ENCODE data around the gene C20orf204. TPM values are rescaled to one million over a fixed set of nuclear protein-coding genes. Genes with fewer than 3 reads are reported as not detected.

The C20orf204 gene
- polyA plus RNA-seq (6.0 and 6.4 TPM in 2 replicates), polyA minus RNA-seq (2.9 and 3.9 TPM in 2 replicates)

GRCh38 chr20:64035933-64036345 lies at the start of gene C20orf204:
Gene C20orf204, plus strand, starts transcription at chr20:64036182. Its CDS starts 142 bp downstream, at chr20:64036324.
- Histone ChIP-seq H3K36me3 (ENCODE audit: insufficient read depth, low read length) (no peaks in the 10 kb centered on the region), H4K20me1 (ENCODE audit: insufficient read depth) (no peaks in the 10 kb centered on the region), H3K27ac (ENCODE audit: low read length) (no peak within 1 kb of the TSS), H3K27me3 (ENCODE audit: insufficient read depth, low read depth, low read length) (peaks cover 42% of the 10 kb centered on the region), H2AFZ (ENCODE audit: low read depth, low read length) (no peak within 1 kb of the TSS), H3K9me2 (ENCODE audit: insufficient read depth, low read length) (no peaks in the 10 kb centered on the region), H3K9me3 (ENCODE audit: low read length) (no peaks in the 10 kb centered on the region), H3K9ac (ENCODE audit: low read length) (no peak within 1 kb of the TSS), H3K79me2 (replicated peaks; ENCODE audit: insufficient read depth, low read length) (no peaks in the 10 kb centered on the region), H3K4me2 (ENCODE audit: low read length) (no peak within 1 kb of the TSS), H3K4me3 (ENCODE audit: low read length) (no peak within 1 kb of the TSS), H3F3A (ENCODE audit: insufficient read depth, low read length, poor library complexity, severe bottlenecking) (no peaks in the 10 kb centered on the region)
- TF ChIP-seq REST (IDR thresholded peaks at IDR 0.05; ENCODE audit: borderline replicate concordance) (no peak), EP300 (conservative IDR thresholded peaks at IDR 0.05; ENCODE audit: poor library complexity, severe bottlenecking) (no peak), CTCF (IDR thresholded peaks at IDR 0.05; ENCODE audit: poor library complexity, severe bottlenecking) (no peak), MXI1 (conservative IDR thresholded peaks at IDR 0.05; ENCODE audit: poor library complexity, severe bottlenecking) (no peak), RAD21 (conservative IDR thresholded peaks at IDR 0.05) (no peak), SMC3 (conservative IDR thresholded peaks at IDR 0.05; ENCODE audit: poor library complexity) (no peak), POLR2AphosphoS5 (IDR thresholded peaks at IDR 0.05) (no peak), EZH2 (IDR thresholded peaks at IDR 0.05; ENCODE audit: borderline replicate concordance, insufficient read depth, low read length, poor library complexity, severe bottlenecking) (no peak), TAF1 (IDR thresholded peaks at IDR 0.05; ENCODE audit: low read depth) (no peak)

GRCh38 chr20:64000906-64001305 lies 35.1 kb upstream of the C20orf204 start:
- Histone ChIP-seq H3K9me2 (ENCODE audit: insufficient read depth, low read length) (no peaks in the 10 kb centered on the region), H3K36me3 (ENCODE audit: insufficient read depth, low read length) (no peaks in the 10 kb centered on the region), H3K9ac (ENCODE audit: low read length) (no peak overlapping the region), H3K27me3 (ENCODE audit: insufficient read depth, low read depth, low read length) (no peaks in the 10 kb centered on the region), H4K20me1 (ENCODE audit: insufficient read depth) (no peaks in the 10 kb centered on the region), H3F3A (ENCODE audit: insufficient read depth, low read length, poor library complexity, severe bottlenecking) (no peaks in the 10 kb centered on the region), H3K4me2 (ENCODE audit: low read length) (no peak overlapping the region), H2AFZ (ENCODE audit: low read depth, low read length) (no peak overlapping the region), H3K27ac (ENCODE audit: low read length) (no peak overlapping the region), H3K79me2 (replicated peaks; ENCODE audit: insufficient read depth, low read length) (no peaks in the 10 kb centered on the region), H3K9me3 (ENCODE audit: low read length) (no peaks in the 10 kb centered on the region), H3K4me3 (ENCODE audit: low read length) (no peak overlapping the region)
- TF ChIP-seq EZH2 (IDR thresholded peaks at IDR 0.05; ENCODE audit: borderline replicate concordance, insufficient read depth, low read length, poor library complexity, severe bottlenecking) (no peak), EP300 (conservative IDR thresholded peaks at IDR 0.05; ENCODE audit: poor library complexity, severe bottlenecking) (no peak), TAF1 (IDR thresholded peaks at IDR 0.05; ENCODE audit: low read depth) (no peak), CTCF (IDR thresholded peaks at IDR 0.05; ENCODE audit: poor library complexity, severe bottlenecking) (no peak), RAD21 (conservative IDR thresholded peaks at IDR 0.05) (no peak), SMC3 (conservative IDR thresholded peaks at IDR 0.05; ENCODE audit: poor library complexity) (no peak), POLR2AphosphoS5 (IDR thresholded peaks at IDR 0.05) (no peak), REST (IDR thresholded peaks at IDR 0.05; ENCODE audit: borderline replicate concordance) (no peak), MXI1 (conservative IDR thresholded peaks at IDR 0.05; ENCODE audit: poor library complexity, severe bottlenecking) (no peak)

Data from neural cell (in vitro differentiated cells).